ENCODE results near the gene METTL21A. TPM values are rescaled to one million over a fixed set of nuclear protein-coding genes. Genes with fewer than 3 reads are reported as not detected.

The METTL21A gene
- total and polyA plus RNA-seq, 4 donors: 10.3 to 19.8 (median 14.5) TPM

GRCh38 chr2:207606399-207606798 is 18.8 kb downstream of the METTL21A start:
- 92 to 95% methylated on average over 6 to 7 of the region's 7 CpGs for WGBS, 2 donors

GRCh38 chr2:207603486-207603885 is 21.7 kb downstream of the METTL21A start:
- H3K9me3 ChIP-seq (ENCODE audit: control insufficient read depth in 4 of 4, insufficient read depth in 3 of 4, low read length in 3 of 4): no peaks in the 10 kb centered on the region
- WGBS, 2 donors: 68 to 70% methylated on average over 2 of the region's 2 CpGs
- no peak for ATAC-seq (ENCODE audit: insufficient read depth, low FRiP score)
- no peak for TF ChIP-seq CTCF (IDR thresholded peaks at IDR 0.05; ENCODE audit: control extremely low read depth, extremely low read depth)
- no peaks in the 10 kb centered on the region for H3K4me1 ChIP-seq (ENCODE audit: control insufficient read depth in 5 of 5, insufficient read depth in 5 of 5, low read length in 5 of 5)
- no peak for DNase-seq
- no peak overlapping the region for H3K9ac ChIP-seq (ENCODE audit: insufficient read depth in 1 of 2, low read length in 2 of 2)
- no peak overlapping the region for H3K4me3 ChIP-seq
- no peaks in the 10 kb centered on the region for H3K27me3 ChIP-seq (ENCODE audit: control insufficient read depth in 3 of 3, insufficient read depth in 3 of 3, low read length in 2 of 3)
- no peak overlapping the region for H3K27ac ChIP-seq (ENCODE audit: low read depth in 1 of 2, low read length in 1 of 2)
- peaks cover 0 to 11% (median 3%) of the 10 kb centered on the region in 4 donors for H3K36me3 ChIP-seq (ENCODE audit: control insufficient read depth in 4 of 4, insufficient read depth in 4 of 4, low read length in 4 of 4)

More at GRCh38 chr2:207606399-207606798, 18.8 kb downstream of the METTL21A start:
- ATAC-seq (ENCODE audit: insufficient read depth, low FRiP score): no peak
- H3K36me3 ChIP-seq (ENCODE audit: control insufficient read depth in 4 of 4, insufficient read depth in 4 of 4, low read length in 4 of 4): peaks cover 0 to 5% (median 3%) of the 10 kb centered on the region in 4 donors
- DNase-seq: no peak
- no peak overlapping the region for H3K4me3 ChIP-seq
- H3K27me3 ChIP-seq (ENCODE audit: control insufficient read depth in 3 of 3, insufficient read depth in 3 of 3, low read length in 2 of 3): no peaks in the 10 kb centered on the region
- H3K27ac ChIP-seq (ENCODE audit: low read depth in 1 of 2, low read length in 1 of 2): no peak overlapping the region
- H3K4me1 ChIP-seq (ENCODE audit: control insufficient read depth in 5 of 5, insufficient read depth in 5 of 5, low read length in 5 of 5): no peaks in the 10 kb centered on the region
- H3K9me3 ChIP-seq (ENCODE audit: control insufficient read depth in 4 of 4, insufficient read depth in 3 of 4, low read length in 3 of 4): no peaks in the 10 kb centered on the region
- no peak overlapping the region for H3K9ac ChIP-seq (ENCODE audit: insufficient read depth in 1 of 2, low read length in 2 of 2)
- no peak for TF ChIP-seq CTCF (IDR thresholded peaks at IDR 0.05; ENCODE audit: control extremely low read depth, extremely low read depth)

- no peak overlapping the region for H3K4me3 ChIP-seq
- no peaks in the 10 kb centered on the region for H3K9me3 ChIP-seq (ENCODE audit: control insufficient read depth in 4 of 4, insufficient read depth in 3 of 4, low read length in 3 of 4)
- H3K36me3 ChIP-seq (ENCODE audit: control insufficient read depth in 4 of 4, insufficient read depth in 4 of 4, low read length in 4 of 4): peaks cover 0 to 12% (median 8%) of the 10 kb centered on the region in 4 donors
- H3K27me3 ChIP-seq (ENCODE audit: control insufficient read depth in 3 of 3, insufficient read depth in 3 of 3, low read length in 2 of 3): no peaks in the 10 kb centered on the region
- no peak overlapping the region for H3K27ac ChIP-seq (ENCODE audit: low read depth in 1 of 2, low read length in 1 of 2)
- DNase-seq (no peak), ATAC-seq (ENCODE audit: insufficient read depth, low FRiP score) (no peak)
- H3K4me1 ChIP-seq (ENCODE audit: control insufficient read depth in 5 of 5, insufficient read depth in 5 of 5, low read length in 5 of 5): no peaks in the 10 kb centered on the region
- TF ChIP-seq CTCF (IDR thresholded peaks at IDR 0.05; ENCODE audit: control extremely low read depth, extremely low read depth): no peak
- no peak overlapping the region for H3K9ac ChIP-seq (ENCODE audit: insufficient read depth in 1 of 2, low read length in 2 of 2)
- WGBS, 2 donors: 98 to 100% methylated on average over 1 of the region's 1 CpG
These were observed 23.4 kb downstream of the METTL21A start for GRCh38 chr2:207601774-207602173.

- H3K27ac ChIP-seq (ENCODE audit: low read depth in 1 of 2, low read length in 1 of 2): no peak overlapping the region
- no peak overlapping the region for H3K9ac ChIP-seq (ENCODE audit: insufficient read depth in 1 of 2, low read length in 2 of 2)
- no peak for DNase-seq
- H3K4me3 ChIP-seq: no peak overlapping the region
- peaks cover 0 to 13% (median 11%) of the 10 kb centered on the region in 4 donors for H3K36me3 ChIP-seq (ENCODE audit: control insufficient read depth in 4 of 4, insufficient read depth in 4 of 4, low read length in 4 of 4)
- no peak for TF ChIP-seq CTCF (IDR thresholded peaks at IDR 0.05; ENCODE audit: control extremely low read depth, extremely low read depth)
- no peaks in the 10 kb centered on the region for H3K27me3 ChIP-seq (ENCODE audit: control insufficient read depth in 3 of 3, insufficient read depth in 3 of 3, low read length in 2 of 3)
- no peaks in the 10 kb centered on the region for H3K4me1 ChIP-seq (ENCODE audit: control insufficient read depth in 5 of 5, insufficient read depth in 5 of 5, low read length in 5 of 5)
- no peaks in the 10 kb centered on the region for H3K9me3 ChIP-seq (ENCODE audit: control insufficient read depth in 4 of 4, insufficient read depth in 3 of 4, low read length in 3 of 4)
- no peak for ATAC-seq (ENCODE audit: insufficient read depth, low FRiP score)
These were observed 25.0 kb downstream of the METTL21A start for GRCh38 chr2:207600231-207600630.
